Measurements from ENCODE around the gene RIC3.

RIC3 gene

GRCh38 chr11:8056810-8057463, 111.9 kb downstream of the RIC3 start:
- peaks cover 10% of the 10 kb centered on the region for H3K27me3 ChIP-seq (ENCODE audit: insufficient read depth, low read length, poor library complexity)
- no peak for TF ChIP-seq EZH2 (IDR thresholded peaks at IDR 0.05; ENCODE audit: borderline replicate concordance, low read depth, low read length, severe bottlenecking)
- no peaks in the 10 kb centered on the region for H4K20me1 ChIP-seq (ENCODE audit: insufficient read depth, low read length)
- no peak overlapping the region for H3K4me2 ChIP-seq (ENCODE audit: insufficient read depth, low read length)
- no peak for DNase-seq
- no peak overlapping the region for H3K27ac ChIP-seq (ENCODE audit: low read length)
- no peaks in the 10 kb centered on the region for H3K9me3 ChIP-seq (ENCODE audit: insufficient read depth, low read length, severe bottlenecking)
- H3K36me3 ChIP-seq (ENCODE audit: insufficient read depth, low read length) = no peaks in the 10 kb centered on the region
- no peak overlapping the region for H3K9ac ChIP-seq (ENCODE audit: low read depth, low read length)
- no peak overlapping the region for H2AFZ ChIP-seq (ENCODE audit: low read depth, low read length)
- no peak overlapping the region for H3K4me3 ChIP-seq (ENCODE audit: low read depth in 1 of 2, low read length in 2 of 2)
- H3K4me1 ChIP-seq (ENCODE audit: insufficient read depth, low read length) = no peaks in the 10 kb centered on the region
- H3K79me2 ChIP-seq (ENCODE audit: insufficient read depth, low read length) = no peaks in the 10 kb centered on the region
- no peak for ATAC-seq (ENCODE audit: insufficient read depth, low read depth)

Measured in DND-41 (cell line).